IMR-90 (cell line): ENCODE measurements around the gene HIGD2B. TPM values are rescaled to one million over a fixed set of nuclear protein-coding genes. Genes with fewer than 3 reads are reported as not detected.

Experiments
- ATAC-seq: fragments of 200-7000 bp; cut with Tn5 transposase; 2 replicates; pipeline ENCODE4 v1.9.1; 2020; ENCODE audit warnings: low read depth, mild to moderate bottlenecking, moderate library complexity
- BruUV-seq: library from RNA; stranded (reverse); fragments of 400-500 nt; replicated peaks from 2 replicates; lab custom pipeline; 2021; lab: Mats Ljungman, UMichigan
- CTCF ChIA-PET: fragments of 300-600 bp; formaldehyde crosslinking; extraction: SDS; loops from one replicate; lab custom pipeline; 2021; ENCODE audit warnings: antibody characterized with exemption; lab: Yijun Ruan, JAX
- POLR2A ChIA-PET: fragments of 300-600 bp; sonication (Branson Sonifier 250); formaldehyde crosslinking; loops from one replicate; lab custom pipeline; 2022; ENCODE audit warnings: antibody characterized with exemption; ENCODE audit not compliant: unreplicated experiment; lab: Charles Lee
- DNase-seq: peaks from one replicate; pipeline ENCODE4 v3.0.0; 2013
- H2AFZ ChIP-seq: replicated peaks from 2 replicates; pipeline ENCODE3; 2013; ENCODE audit warnings: low read length, mild to moderate bottlenecking; ENCODE audit not compliant: poor library complexity
- H2AK5ac ChIP-seq: 2 replicates; pipeline ENCODE4 v1.6.1; 2013; ENCODE audit warnings: low read depth, low read length, inconsistent platforms
- H2AK9ac ChIP-seq: replicated peaks from 2 replicates; pipeline ENCODE3; 2013; ENCODE audit warnings: mild to moderate bottlenecking, low read depth, low read length, moderate library complexity; ENCODE audit not compliant: poor library complexity
- H2BK120ac ChIP-seq: 2 replicates; pipeline ENCODE4 v1.6.1; 2013; ENCODE audit warnings: low read depth, low read length, inconsistent platforms
- H2BK15ac ChIP-seq: 3 replicates; pipeline ENCODE4 v1.6.1; 2013; ENCODE audit warnings: low read depth, low read length, inconsistent platforms
- H2BK20ac ChIP-seq: 2 replicates; pipeline ENCODE4 v1.6.1; 2013; ENCODE audit warnings: low read depth, mild to moderate bottlenecking, inconsistent platforms, low read length, moderate library complexity
- H2BK5ac ChIP-seq: 2 replicates; pipeline ENCODE4 v1.6.1; 2013; ENCODE audit warnings: mild to moderate bottlenecking, low read depth, low read length, inconsistent platforms; ENCODE audit not compliant: poor library complexity, severe bottlenecking
- H3K14ac ChIP-seq: replicated peaks from 2 replicates; pipeline ENCODE4 v1.6.1; 2013; ENCODE audit warnings: low read depth, low read length, inconsistent platforms
- H3K18ac ChIP-seq: 2 replicates; pipeline ENCODE4 v1.6.1; 2013; ENCODE audit warnings: low read depth, low read length, control low read depth
- H3K23ac ChIP-seq: 2 replicates; pipeline ENCODE4 v1.6.1; 2013; ENCODE audit warnings: low read depth, low read length, inconsistent platforms
- H3K27ac ChIP-seq: 2 replicates; pipeline ENCODE4 v1.5.1; 2013; ENCODE audit warnings: mild to moderate bottlenecking, control low read depth, low read length; ENCODE audit not compliant: insufficient read depth
- H3K27me3 ChIP-seq: 2 replicates; pipeline ENCODE4 v1.6.1; 2013; ENCODE audit warnings: low read length; ENCODE audit not compliant: control insufficient read depth, insufficient read depth
- H3K36me3 ChIP-seq: 2 replicates; pipeline ENCODE4 v1.6.1; 2013; ENCODE audit warnings: low read length, mixed read lengths; ENCODE audit not compliant: control insufficient read depth, insufficient read depth
- H3K4ac ChIP-seq: 2 replicates; pipeline ENCODE4 v1.6.1; 2013; ENCODE audit warnings: low read depth, low read length, inconsistent platforms
- H3K4me1 ChIP-seq: 2 replicates; pipeline ENCODE4 v1.6.1; 2013; ENCODE audit warnings: low read length, mixed read lengths; ENCODE audit not compliant: control insufficient read depth, insufficient read depth
- H3K4me2 ChIP-seq: 2 replicates; pipeline ENCODE4 v1.6.1; 2013; ENCODE audit warnings: low read depth, mild to moderate bottlenecking, control low read depth, low read length, moderate library complexity
- H3K4me3 ChIP-seq: 2 replicates; pipeline ENCODE4 v1.5.1; 2013; ENCODE audit warnings: low read depth, mild to moderate bottlenecking, control low read depth, low read length, moderate library complexity; ENCODE audit not compliant: insufficient read depth
- H3K56ac ChIP-seq: 2 replicates; pipeline ENCODE4 v1.6.1; 2013; ENCODE audit warnings: low read length, inconsistent platforms; ENCODE audit not compliant: insufficient read depth; ENCODE audit errors: extremely low read depth
- H3K79me1 ChIP-seq, 2 experiments: 2 replicates each; pipeline ENCODE4 v1.6.1; 2013; ENCODE audit warnings: low read length in 2 of 2, inconsistent platforms in 1 of 2, low read depth in 1 of 2
- H3K9ac ChIP-seq: 2 replicates; pipeline ENCODE4 v1.6.1; 2013; ENCODE audit warnings: low read depth, low read length, control low read depth
- H3K9me1 ChIP-seq: 2 replicates; pipeline ENCODE4 v1.6.1; 2013; ENCODE audit warnings: low read length, inconsistent platforms; ENCODE audit not compliant: insufficient read depth
- H3K9me3 ChIP-seq: 2 replicates; pipeline ENCODE4 v1.6.1; 2013; ENCODE audit warnings: low read length; ENCODE audit not compliant: control insufficient read depth, insufficient read depth
- H4K20me1 ChIP-seq: 2 replicates; pipeline ENCODE4 v1.6.1; 2013; ENCODE audit warnings: low read length, inconsistent platforms; ENCODE audit not compliant: insufficient read depth
- H4K5ac ChIP-seq: 2 replicates; pipeline ENCODE4 v1.6.1; 2013; ENCODE audit warnings: mild to moderate bottlenecking, low read depth, low read length, control low read depth
- H4K8ac ChIP-seq, 2 experiments: 2 replicates each; pipeline ENCODE4 v1.6.1; 2013; ENCODE audit warnings: low read depth in 2 of 2, low read length in 2 of 2, control low read depth in 1 of 2, inconsistent platforms in 1 of 2
- H4K91ac ChIP-seq: 2 replicates; pipeline ENCODE4 v1.6.1; 2013; ENCODE audit warnings: low read depth, low read length, inconsistent platforms; ENCODE audit not compliant: insufficient read depth
- CEBPB ChIP-seq: IDR thresholded peaks from 2 replicates; pipeline ENCODE4 v1.6.1; 2012; ENCODE audit warnings: low read depth, low read length, improper control_type of control experiment
- FOS ChIP-seq: fragments of 150-350 bp; IDR thresholded peaks from 2 replicates; pipeline ENCODE4 v1.6.1; 2016; ENCODE audit warnings: low read depth, low read length
- MAFK ChIP-seq: IDR thresholded peaks from 2 replicates; pipeline ENCODE4 v1.6.1; 2012; ENCODE audit warnings: low read depth, low read length, improper control_type of control experiment
- NFE2L2 ChIP-seq: fragments of 150-350 bp; IDR thresholded peaks from 2 replicates; pipeline ENCODE4 v1.6.1; 2016; ENCODE audit warnings: low read depth, mild to moderate bottlenecking, low read length
- RAD21 ChIP-seq: IDR thresholded peaks from 2 replicates; pipeline ENCODE4 v1.6.1; 2012; ENCODE audit warnings: low read length, improper control_type of control experiment
- RCOR1 ChIP-seq: IDR thresholded peaks from 2 replicates; pipeline ENCODE4 v1.6.1; 2012; ENCODE audit warnings: mild to moderate bottlenecking, low read length, improper control_type of control experiment; ENCODE audit not compliant: insufficient replicate concordance
- USF2 ChIP-seq: fragments of 150-350 bp; IDR thresholded peaks from 2 replicates; pipeline ENCODE4 v1.6.1; 2017; ENCODE audit warnings: mild to moderate bottlenecking, antibody characterized with exemption, low read length, low read depth
- dilution Hi-C: fragments of 300-500 bp; cut with HindIII; formaldehyde crosslinking; loops from one replicate; pipeline ENCODE4 v1.14.3; 2018; ENCODE audit warnings: low sequenced_read_pairs; ENCODE audit not compliant: unreplicated experiment
- in situ Hi-C: fragments of 300-500 bp; cut with MboI; formaldehyde crosslinking; loops from 3 replicates; pipeline ENCODE4 v1.14.3; 2019; ENCODE audit warnings: low sequenced_read_pairs, inconsistent platforms, mixed read lengths
- intact Hi-C: fragments of 100-400 bp; cut with micrococcal nuclease; formaldehyde crosslinking; loops from 2 replicates; pipeline ENCODE4 v1.10.0; 2022
- polyA plus RNA-seq, 3 experiments: library from polyadenylated mRNA; depleted of rRNA; stranded (reverse); fragments of >200 nt; gene quantifications; 2 replicates each; pipeline ENCODE4 v1.2.3, GENCODE V29; 2012; ENCODE audit warnings: low replicate concordance in 1 of 3
- total RNA-seq: library from RNA; depleted of rRNA; stranded (reverse); fragments of >200 nt; gene quantifications from 2 replicates; pipeline ENCODE4 v1.2.3, GENCODE V29; 2012

Gene HIGD2B
- total and polyA plus RNA-seq, 2 of the 4 experiments (the other 2 are of a cell fraction), result not detected

- no peak overlapping the region for H2BK20ac ChIP-seq
- BruUV-seq, result no TSS peak
Measured at GRCh38 chr15:72732086-72732485, 46.1 kb upstream of the HIGD2B start.

More at GRCh38 chr15:72732086-72732485, 46.1 kb upstream of the HIGD2B start:
- Histone ChIP-seq H3K9me3 (no peaks in the 10 kb centered on the region), H3K4ac (no peak overlapping the region), H3K9ac (no peak overlapping the region), H4K8ac (no peak overlapping the region), H2AK9ac (no peak overlapping the region), H4K91ac (no peak overlapping the region), H4K5ac (no peak overlapping the region), H3K27ac (no peak overlapping the region), H3K9me1 (peaks cover 6% of the 10 kb centered on the region; the same call in 1 of the 2 replicates), H2BK120ac (no peak overlapping the region), H3K27me3 (no peaks in the 10 kb centered on the region), H3K23ac (no peak overlapping the region), H3K79me1 (no peaks in the 10 kb centered on the region; a peak in 1 of 4 replicates), H3K36me3 (peaks cover 15% of the 10 kb centered on the region; the same call in 1 of the 2 replicates), H2AK5ac (no peak overlapping the region), H2BK15ac (no peak overlapping the region), H3K4me3 (no peak overlapping the region), H3K4me2 (no peak overlapping the region), H4K20me1 (no peaks in the 10 kb centered on the region), H2BK5ac (no peak overlapping the region), H3K56ac (no peak overlapping the region), H3K14ac (no peak overlapping the region), H2AFZ (no peak overlapping the region), H3K18ac (no peak overlapping the region), H3K4me1 (peaks cover 4% of the 10 kb centered on the region)
- intact Hi-C loops, result loop anchor here (2.0 kb wide), 1 partner anchor 459 kb away; no protein-coding TSS in a partner anchor
- in situ Hi-C loops, result no loop called here
- TF ChIP-seq MAFK (no peak), USF2 (no peak), RCOR1 (no peak), CEBPB (no peak), FOS (no peak), NFE2L2 (no peak), RAD21 (no peak)
- dilution Hi-C loops, result no loop called here
- ChIA-PET POLR2A (no interaction called here), CTCF (interaction anchor here (0.5 to 2.5 kb wide), 2 partner anchors 10 to 18 kb away, joined by 3 to 6 read pairs; no protein-coding TSS in a partner anchor)
- no peak for ATAC-seq
- no peak for DNase-seq
